ENCODE results near the gene ARPC1A. TPM values are rescaled to one million over a fixed set of nuclear protein-coding genes. Genes with fewer than 3 reads are reported as not detected.

ARPC1A gene
- total and polyA plus RNA-seq, 2 of the 8 experiments (the other 6 are each of a cell fraction or from before 2014, with no cell fraction given): 123 to 155 TPM

- TF ChIP-seq, protein P1, sequence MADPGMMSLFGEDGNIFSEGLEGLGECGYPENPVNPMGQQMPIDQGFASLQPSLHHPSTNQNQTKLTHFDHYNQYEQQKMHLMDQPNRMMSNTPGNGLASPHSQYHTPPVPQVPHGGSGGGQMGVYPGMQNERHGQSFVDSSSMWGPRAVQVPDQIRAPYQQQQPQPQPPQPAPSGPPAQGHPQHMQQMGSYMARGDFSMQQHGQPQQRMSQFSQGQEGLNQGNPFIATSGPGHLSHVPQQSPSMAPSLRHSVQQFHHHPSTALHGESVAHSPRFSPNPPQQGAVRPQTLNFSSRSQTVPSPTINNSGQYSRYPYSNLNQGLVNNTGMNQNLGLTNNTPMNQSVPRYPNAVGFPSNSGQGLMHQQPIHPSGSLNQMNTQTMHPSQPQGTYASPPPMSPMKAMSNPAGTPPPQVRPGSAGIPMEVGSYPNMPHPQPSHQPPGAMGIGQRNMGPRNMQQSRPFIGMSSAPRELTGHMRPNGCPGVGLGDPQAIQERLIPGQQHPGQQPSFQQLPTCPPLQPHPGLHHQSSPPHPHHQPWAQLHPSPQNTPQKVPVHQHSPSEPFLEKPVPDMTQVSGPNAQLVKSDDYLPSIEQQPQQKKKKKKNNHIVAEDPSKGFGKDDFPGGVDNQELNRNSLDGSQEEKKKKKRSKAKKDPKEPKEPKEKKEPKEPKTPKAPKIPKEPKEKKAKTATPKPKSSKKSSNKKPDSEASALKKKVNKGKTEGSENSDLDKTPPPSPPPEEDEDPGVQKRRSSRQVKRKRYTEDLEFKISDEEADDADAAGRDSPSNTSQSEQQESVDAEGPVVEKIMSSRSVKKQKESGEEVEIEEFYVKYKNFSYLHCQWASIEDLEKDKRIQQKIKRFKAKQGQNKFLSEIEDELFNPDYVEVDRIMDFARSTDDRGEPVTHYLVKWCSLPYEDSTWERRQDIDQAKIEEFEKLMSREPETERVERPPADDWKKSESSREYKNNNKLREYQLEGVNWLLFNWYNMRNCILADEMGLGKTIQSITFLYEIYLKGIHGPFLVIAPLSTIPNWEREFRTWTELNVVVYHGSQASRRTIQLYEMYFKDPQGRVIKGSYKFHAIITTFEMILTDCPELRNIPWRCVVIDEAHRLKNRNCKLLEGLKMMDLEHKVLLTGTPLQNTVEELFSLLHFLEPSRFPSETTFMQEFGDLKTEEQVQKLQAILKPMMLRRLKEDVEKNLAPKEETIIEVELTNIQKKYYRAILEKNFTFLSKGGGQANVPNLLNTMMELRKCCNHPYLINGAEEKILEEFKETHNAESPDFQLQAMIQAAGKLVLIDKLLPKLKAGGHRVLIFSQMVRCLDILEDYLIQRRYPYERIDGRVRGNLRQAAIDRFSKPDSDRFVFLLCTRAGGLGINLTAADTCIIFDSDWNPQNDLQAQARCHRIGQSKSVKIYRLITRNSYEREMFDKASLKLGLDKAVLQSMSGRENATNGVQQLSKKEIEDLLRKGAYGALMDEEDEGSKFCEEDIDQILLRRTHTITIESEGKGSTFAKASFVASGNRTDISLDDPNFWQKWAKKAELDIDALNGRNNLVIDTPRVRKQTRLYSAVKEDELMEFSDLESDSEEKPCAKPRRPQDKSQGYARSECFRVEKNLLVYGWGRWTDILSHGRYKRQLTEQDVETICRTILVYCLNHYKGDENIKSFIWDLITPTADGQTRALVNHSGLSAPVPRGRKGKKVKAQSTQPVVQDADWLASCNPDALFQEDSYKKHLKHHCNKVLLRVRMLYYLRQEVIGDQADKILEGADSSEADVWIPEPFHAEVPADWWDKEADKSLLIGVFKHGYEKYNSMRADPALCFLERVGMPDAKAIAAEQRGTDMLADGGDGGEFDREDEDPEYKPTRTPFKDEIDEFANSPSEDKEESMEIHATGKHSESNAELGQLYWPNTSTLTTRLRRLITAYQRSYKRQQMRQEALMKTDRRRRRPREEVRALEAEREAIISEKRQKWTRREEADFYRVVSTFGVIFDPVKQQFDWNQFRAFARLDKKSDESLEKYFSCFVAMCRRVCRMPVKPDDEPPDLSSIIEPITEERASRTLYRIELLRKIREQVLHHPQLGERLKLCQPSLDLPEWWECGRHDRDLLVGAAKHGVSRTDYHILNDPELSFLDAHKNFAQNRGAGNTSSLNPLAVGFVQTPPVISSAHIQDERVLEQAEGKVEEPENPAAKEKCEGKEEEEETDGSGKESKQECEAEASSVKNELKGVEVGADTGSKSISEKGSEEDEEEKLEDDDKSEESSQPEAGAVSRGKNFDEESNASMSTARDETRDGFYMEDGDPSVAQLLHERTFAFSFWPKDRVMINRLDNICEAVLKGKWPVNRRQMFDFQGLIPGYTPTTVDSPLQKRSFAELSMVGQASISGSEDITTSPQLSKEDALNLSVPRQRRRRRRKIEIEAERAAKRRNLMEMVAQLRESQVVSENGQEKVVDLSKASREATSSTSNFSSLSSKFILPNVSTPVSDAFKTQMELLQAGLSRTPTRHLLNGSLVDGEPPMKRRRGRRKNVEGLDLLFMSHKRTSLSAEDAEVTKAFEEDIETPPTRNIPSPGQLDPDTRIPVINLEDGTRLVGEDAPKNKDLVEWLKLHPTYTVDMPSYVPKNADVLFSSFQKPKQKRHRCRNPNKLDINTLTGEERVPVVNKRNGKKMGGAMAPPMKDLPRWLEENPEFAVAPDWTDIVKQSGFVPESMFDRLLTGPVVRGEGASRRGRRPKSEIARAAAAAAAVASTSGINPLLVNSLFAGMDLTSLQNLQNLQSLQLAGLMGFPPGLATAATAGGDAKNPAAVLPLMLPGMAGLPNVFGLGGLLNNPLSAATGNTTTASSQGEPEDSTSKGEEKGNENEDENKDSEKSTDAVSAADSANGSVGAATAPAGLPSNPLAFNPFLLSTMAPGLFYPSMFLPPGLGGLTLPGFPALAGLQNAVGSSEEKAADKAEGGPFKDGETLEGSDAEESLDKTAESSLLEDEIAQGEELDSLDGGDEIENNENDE (IDR thresholded peaks at IDR 0.05; ENCODE audit: insufficient replicate concordance, low read length): no peak
- no peak for TF ChIP-seq KDM1A (IDR thresholded peaks at IDR 0.05; ENCODE audit: borderline replicate concordance, low read length)
- no peak for TF ChIP-seq TBP (IDR thresholded peaks at IDR 0.05; ENCODE audit: low read depth, low read length)
- no peak for TF ChIP-seq EP300 (IDR thresholded peaks at IDR 0.05; ENCODE audit: borderline replicate concordance in 1 of 2, low read depth in 2 of 2, low read length in 2 of 2)
- no peak for TF ChIP-seq SIN3A (conservative IDR thresholded peaks at IDR 0.05 in 1 of 2, IDR thresholded peaks at IDR 0.05 in 1 of 2; ENCODE audit: low read depth in 1 of 2, low read length in 2 of 2)
- no peak for TF ChIP-seq JUND (IDR thresholded peaks at IDR 0.05; ENCODE audit: low read length)
- TF ChIP-seq SRF (IDR thresholded peaks at IDR 0.05; ENCODE audit: low read depth, low read length): no peak
- TF ChIP-seq POU5F1 (IDR thresholded peaks at IDR 0.05; ENCODE audit: low read depth, low read length): no peak
- TF ChIP-seq TAF1 (IDR thresholded peaks at IDR 0.05; ENCODE audit: low read depth, low read length): no peak
- TF ChIP-seq MAFK (IDR thresholded peaks at IDR 0.05; ENCODE audit: low read depth, low read length): no peak
- TF ChIP-seq CREB1 (IDR thresholded peaks at IDR 0.05): no peak
These were observed 59.9 kb downstream of the ARPC1A start (continued) for GRCh38 chr7:99385564-99385963.
